Sigmoid colon (tissue), 4 donors: ENCODE data around the gene YIF1B.

Experiments used
- EP300 ChIP-seq, 4 donors: sonication (generic); formaldehyde crosslinking; IDR thresholded peaks; one replicate each; pipeline ENCODE4 v1.6.1; 2017; ENCODE audit warnings: antibody characterized with exemption in 4 of 4
- POLR2A ChIP-seq, 2 donors: fragments of 450-650 bp; IDR thresholded peaks; one replicate each; pipeline ENCODE4 v1.6.1; 2016; ENCODE audit warnings: antibody characterized with exemption in 2 of 2, mild to moderate bottlenecking in 2 of 2, moderate library complexity in 2 of 2
- POLR2AphosphoS5 ChIP-seq, 4 donors: sonication (generic); formaldehyde crosslinking; IDR thresholded peaks; one replicate each; pipeline ENCODE4 v1.6.1; 2017; ENCODE audit warnings: antibody characterized with exemption in 4 of 4
- TF ChIP-seq, protein P1 (sequence below), 4 experiments: fragments of 450-650 bp in 3 of 4; fragments of 200-600 bp in 1 of 4; IDR thresholded peaks; one replicate each; pipeline ENCODE4 v1.5.1; 2016 to 2019; ENCODE audit warnings: antibody characterized with exemption in 4 of 4, mild to moderate bottlenecking in 3 of 4, moderate library complexity in 2 of 4

- TF ChIP-seq POLR2AphosphoS5 (IDR thresholded peaks at IDR 0.05): no peak
- TF ChIP-seq, protein P1, sequence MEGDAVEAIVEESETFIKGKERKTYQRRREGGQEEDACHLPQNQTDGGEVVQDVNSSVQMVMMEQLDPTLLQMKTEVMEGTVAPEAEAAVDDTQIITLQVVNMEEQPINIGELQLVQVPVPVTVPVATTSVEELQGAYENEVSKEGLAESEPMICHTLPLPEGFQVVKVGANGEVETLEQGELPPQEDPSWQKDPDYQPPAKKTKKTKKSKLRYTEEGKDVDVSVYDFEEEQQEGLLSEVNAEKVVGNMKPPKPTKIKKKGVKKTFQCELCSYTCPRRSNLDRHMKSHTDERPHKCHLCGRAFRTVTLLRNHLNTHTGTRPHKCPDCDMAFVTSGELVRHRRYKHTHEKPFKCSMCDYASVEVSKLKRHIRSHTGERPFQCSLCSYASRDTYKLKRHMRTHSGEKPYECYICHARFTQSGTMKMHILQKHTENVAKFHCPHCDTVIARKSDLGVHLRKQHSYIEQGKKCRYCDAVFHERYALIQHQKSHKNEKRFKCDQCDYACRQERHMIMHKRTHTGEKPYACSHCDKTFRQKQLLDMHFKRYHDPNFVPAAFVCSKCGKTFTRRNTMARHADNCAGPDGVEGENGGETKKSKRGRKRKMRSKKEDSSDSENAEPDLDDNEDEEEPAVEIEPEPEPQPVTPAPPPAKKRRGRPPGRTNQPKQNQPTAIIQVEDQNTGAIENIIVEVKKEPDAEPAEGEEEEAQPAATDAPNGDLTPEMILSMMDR (IDR thresholded peaks at IDR 0.05): no peak
- no peak for TF ChIP-seq EP300 (IDR thresholded peaks at IDR 0.05)
- TF ChIP-seq POLR2A (IDR thresholded peaks at IDR 0.05): no peak
Observed at GRCh38 chr19:38306236-38306635, 9.5 kb downstream of the YIF1B start.
